Suprapubic skin (tissue), 3 donors: ENCODE data around the gene SPATC1L.

Source experiments
- CTCF ChIP-seq, 2 donors: fragments of 200-600 bp in 1 of 2; fragments of 450-650 bp in 1 of 2; sonication (generic) in 1 of 2; IDR thresholded peaks; one replicate each; pipeline ENCODE4 v1.5.1; 2016 to 2019; ENCODE audit warnings: antibody characterized with exemption in 2 of 2, mild to moderate bottlenecking in 1 of 2, moderate library complexity in 1 of 2
- POLR2AphosphoS5 ChIP-seq, 3 donors: sonication (generic); formaldehyde crosslinking; IDR thresholded peaks; one replicate each; pipeline ENCODE4 v1.6.1; 2017; ENCODE audit warnings: antibody characterized with exemption in 3 of 3

- TF ChIP-seq CTCF (IDR thresholded peaks at IDR 0.05), result no peak
- no peak for TF ChIP-seq POLR2AphosphoS5 (IDR thresholded peaks at IDR 0.05)
These were observed 27.9 kb downstream of the SPATC1L start for GRCh38 chr21:46156378-46156645.
